ENCODE results near the gene MCM10.

DNA sequence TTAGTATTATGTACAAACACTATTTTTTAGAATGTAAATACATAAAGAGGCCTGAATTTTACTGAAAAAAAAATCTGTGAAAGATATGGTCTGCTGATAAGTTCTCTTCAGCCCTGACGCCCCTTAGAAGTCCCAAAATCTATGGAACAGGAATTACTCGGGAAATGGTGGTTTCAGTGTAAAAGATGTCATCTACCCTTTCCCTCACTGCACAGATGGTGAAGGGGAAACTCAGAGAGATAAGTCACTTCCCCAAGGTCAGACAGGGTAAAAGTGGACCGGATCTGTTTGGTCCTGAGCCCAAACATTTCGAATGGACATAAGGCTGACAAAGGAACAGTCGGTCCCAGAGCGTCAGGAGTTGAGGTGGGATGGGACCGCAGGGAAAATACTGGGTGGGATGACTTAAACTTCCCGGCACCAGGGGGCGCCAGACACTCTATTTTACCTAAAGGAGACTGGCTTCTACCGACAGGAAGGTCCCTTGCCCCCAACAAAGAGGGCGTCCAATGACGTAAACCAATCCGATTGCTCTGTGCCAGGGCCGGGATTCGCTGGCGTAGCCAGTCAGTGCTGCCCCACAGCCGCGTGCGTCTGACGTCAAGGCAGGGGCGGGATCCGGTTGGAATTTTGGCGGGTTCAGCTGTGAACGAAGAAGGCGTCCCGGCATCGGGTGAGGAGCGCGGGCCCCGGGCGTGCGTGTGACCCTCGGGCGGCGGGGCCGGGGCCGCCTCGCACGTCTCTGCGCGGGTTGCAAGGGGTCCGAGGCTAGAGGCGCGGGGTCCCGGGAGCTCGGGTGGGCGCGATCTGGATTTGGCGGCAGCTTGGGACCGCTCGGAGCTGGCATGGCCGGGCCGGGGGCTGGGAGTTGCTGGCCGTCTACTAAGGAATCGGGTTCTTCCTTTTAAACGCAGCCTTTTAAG is at the start of gene MCM10:
- TF ChIP-seq NRF1 (conservative IDR thresholded peaks at IDR 0.05 in 1 of 2, IDR thresholded peaks at IDR 0.05 in 1 of 2) (peak; percentile 59 to 68; a peak in 3 of 4 replicates), KLF10 (CRISPR knock-in tag; IDR thresholded peaks at IDR 0.05) (no peak), PREB (CRISPR knock-in tag; IDR thresholded peaks at IDR 0.05) (no peak), ATF1 (CRISPR knock-in tag; IDR thresholded peaks at IDR 0.05) (peak; percentile 65), ATF1 (tag; IDR thresholded peaks at IDR 0.05) (peak; percentile 99), SRF (CRISPR knock-in tag; IDR thresholded peaks at IDR 0.05) (peak in 1 of 2 experiments; percentile 62; a peak in 1 of 4 replicates), RBFOX2 (IDR thresholded peaks at IDR 0.05; ENCODE audit: low read depth, low read length) (peak; percentile 92), CTCF (IDR thresholded peaks at IDR 0.05 in 2 of 3, conservative IDR thresholded peaks at IDR 0.05 in 1 of 3; ENCODE audit: insufficient read depth in 2 of 3, low read depth in 1 of 3, low read length in 3 of 3) (peak; percentile 73 to 95 (median 92)), MTA3 (IDR thresholded peaks at IDR 0.05; ENCODE audit: borderline replicate concordance) (peak; percentile 79; the same call in 1 of the 2 replicates), TEAD4 (IDR thresholded peaks at IDR 0.05; ENCODE audit: low read length) (peak; percentile 62), TEAD4 (CRISPR knock-in tag; IDR thresholded peaks at IDR 0.05; ENCODE audit: borderline replicate concordance) (no peak), FOXP1 (CRISPR knock-in tag; IDR thresholded peaks at IDR 0.05) (no peak), EZH2 (IDR thresholded peaks at IDR 0.05; ENCODE audit: borderline replicate concordance, low read depth, low read length) (no peak), YY1 (IDR thresholded peaks at IDR 0.05; ENCODE audit: borderline replicate concordance in 1 of 3, control insufficient read depth in 1 of 3, extremely low read depth in 1 of 3, insufficient read depth in 3 of 3, insufficient read length in 1 of 3, insufficient replicate concordance in 2 of 3, low read depth in 1 of 3, low read length in 2 of 3) (peak; percentile 93 to 99 (median 98)), MEF2D (tag; conservative IDR thresholded peaks at IDR 0.05; ENCODE audit: low read depth) (no peak), SMAD1 (IDR thresholded peaks at IDR 0.05; ENCODE audit: low read depth, low read length, partially characterized antibody) (no peak)

Measured in K562 (cell line).